GM12892 (cell line): ENCODE results near the gene SLC38A5.
A peak's percentile ranks its signal among the peaks of the same experiment; 100 is the strongest.

Experiments
- DNase-seq: peaks from one replicate; pipeline ENCODE4 v3.0.0; 2011; ENCODE audit not compliant: insufficient read length
- FAIRE-seq: peaks from 2 replicates; lab custom pipeline; 2011; peaks lifted over from hg19 to GRCh38; lab: Jason Lieb, UNC
- POLR2A ChIP-seq: IDR thresholded peaks from 2 replicates; pipeline ENCODE4 v1.6.1; 2011; ENCODE audit warnings: low read depth, low read length, control low read depth
- POLR2AphosphoS5 ChIP-seq: IDR thresholded peaks from 2 replicates; pipeline ENCODE4 v1.6.1; 2011; ENCODE audit warnings: low read depth, low read length, control low read depth
- TAF1 ChIP-seq: IDR thresholded peaks from 2 replicates; pipeline ENCODE4 v1.6.1; 2011; ENCODE audit warnings: low read depth, mild to moderate bottlenecking, control low read depth, low read length, borderline replicate concordance

The SLC38A5 gene

GRCh38 chrX:48509245-48509590 is 39.2 kb upstream of the SLC38A5 start:
- no peak for FAIRE-seq
- no peak for DNase-seq
- TF ChIP-seq TAF1 = no peak
- no peak for TF ChIP-seq POLR2A
- no peak for TF ChIP-seq POLR2AphosphoS5

GRCh38 chrX:48508400-48509244 is 38.6 kb upstream of the SLC38A5 start, which contains the start of gene PORCN:
Gene PORCN (plus strand): TSS chrX:48508992. CDS start chrX:48509821, 829 bp downstream.
- TF ChIP-seq POLR2AphosphoS5 = no peak
- peak; percentile 57; the same call in 1 of the 2 replicates for TF ChIP-seq POLR2A
- DNase-seq = peak; percentile 93
- FAIRE-seq = peak; percentile 84

GRCh38 chrX:48507246-48507645 is 37.2 kb upstream of the SLC38A5 start:
- DNase-seq (no peak), FAIRE-seq (no peak)
- TF ChIP-seq TAF1 (no peak), POLR2A (no peak), POLR2AphosphoS5 (no peak)

- DNase-seq = no peak
- no peak for FAIRE-seq
- no peak for TF ChIP-seq POLR2A
- no peak for TF ChIP-seq TAF1
- no peak for TF ChIP-seq POLR2AphosphoS5
Observed at GRCh38 chrX:48505481-48505880, 35.4 kb upstream of the SLC38A5 start.

GRCh38 chrX:48504261-48504660 is 34.2 kb upstream of the SLC38A5 start:
- TF ChIP-seq POLR2A = no peak
- TF ChIP-seq TAF1 = no peak
- TF ChIP-seq POLR2AphosphoS5 = no peak
- DNase-seq (no peak), FAIRE-seq (no peak)

GRCh38 chrX:48498374-48498809 is 28.3 kb upstream of the SLC38A5 start:
- DNase-seq (no peak), FAIRE-seq (no peak)
- TF ChIP-seq TAF1 = no peak
- TF ChIP-seq POLR2AphosphoS5 = no peak
- no peak for TF ChIP-seq POLR2A

- TF ChIP-seq POLR2A (no peak), POLR2AphosphoS5 (no peak), TAF1 (no peak)
- no peak for DNase-seq
- no peak for FAIRE-seq
Observed at GRCh38 chrX:48497871-48498270, 27.8 kb upstream of the SLC38A5 start.

GRCh38 chrX:48496660-48497059 is 26.6 kb upstream of the SLC38A5 start:
- TF ChIP-seq POLR2A (no peak), TAF1 (no peak), POLR2AphosphoS5 (no peak)
- FAIRE-seq (no peak), DNase-seq (no peak)

- TF ChIP-seq POLR2A (no peak), POLR2AphosphoS5 (no peak), TAF1 (no peak)
- FAIRE-seq (no peak), DNase-seq (no peak)
Observed at GRCh38 chrX:48493890-48494364, 23.9 kb upstream of the SLC38A5 start.

- DNase-seq (no peak), FAIRE-seq (no peak)
- TF ChIP-seq POLR2AphosphoS5 (no peak), POLR2A (no peak), TAF1 (no peak)
Observed at GRCh38 chrX:48492293-48492910, 22.3 kb upstream of the SLC38A5 start.

GRCh38 chrX:48491809-48492208 is 21.7 kb upstream of the SLC38A5 start:
- FAIRE-seq (no peak), DNase-seq (no peak)
- no peak for TF ChIP-seq POLR2AphosphoS5
- TF ChIP-seq TAF1 = no peak
- TF ChIP-seq POLR2A = no peak
